ENCODE data around the gene CELF2.

- TF ChIP-seq CEBPB (IDR thresholded peaks at IDR 0.05; ENCODE audit: low read depth, low read length): no peak
- TF ChIP-seq MXI1 (IDR thresholded peaks at IDR 0.05; ENCODE audit: borderline replicate concordance, low read depth, low read length): no peak
- TF ChIP-seq, protein P1, sequence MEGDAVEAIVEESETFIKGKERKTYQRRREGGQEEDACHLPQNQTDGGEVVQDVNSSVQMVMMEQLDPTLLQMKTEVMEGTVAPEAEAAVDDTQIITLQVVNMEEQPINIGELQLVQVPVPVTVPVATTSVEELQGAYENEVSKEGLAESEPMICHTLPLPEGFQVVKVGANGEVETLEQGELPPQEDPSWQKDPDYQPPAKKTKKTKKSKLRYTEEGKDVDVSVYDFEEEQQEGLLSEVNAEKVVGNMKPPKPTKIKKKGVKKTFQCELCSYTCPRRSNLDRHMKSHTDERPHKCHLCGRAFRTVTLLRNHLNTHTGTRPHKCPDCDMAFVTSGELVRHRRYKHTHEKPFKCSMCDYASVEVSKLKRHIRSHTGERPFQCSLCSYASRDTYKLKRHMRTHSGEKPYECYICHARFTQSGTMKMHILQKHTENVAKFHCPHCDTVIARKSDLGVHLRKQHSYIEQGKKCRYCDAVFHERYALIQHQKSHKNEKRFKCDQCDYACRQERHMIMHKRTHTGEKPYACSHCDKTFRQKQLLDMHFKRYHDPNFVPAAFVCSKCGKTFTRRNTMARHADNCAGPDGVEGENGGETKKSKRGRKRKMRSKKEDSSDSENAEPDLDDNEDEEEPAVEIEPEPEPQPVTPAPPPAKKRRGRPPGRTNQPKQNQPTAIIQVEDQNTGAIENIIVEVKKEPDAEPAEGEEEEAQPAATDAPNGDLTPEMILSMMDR (conservative IDR thresholded peaks at IDR 0.05; ENCODE audit: low read depth, low read length): no peak
- TF ChIP-seq, protein P2, sequence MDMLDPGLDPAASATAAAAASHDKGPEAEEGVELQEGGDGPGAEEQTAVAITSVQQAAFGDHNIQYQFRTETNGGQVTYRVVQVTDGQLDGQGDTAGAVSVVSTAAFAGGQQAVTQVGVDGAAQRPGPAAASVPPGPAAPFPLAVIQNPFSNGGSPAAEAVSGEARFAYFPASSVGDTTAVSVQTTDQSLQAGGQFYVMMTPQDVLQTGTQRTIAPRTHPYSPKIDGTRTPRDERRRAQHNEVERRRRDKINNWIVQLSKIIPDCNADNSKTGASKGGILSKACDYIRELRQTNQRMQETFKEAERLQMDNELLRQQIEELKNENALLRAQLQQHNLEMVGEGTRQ (IDR thresholded peaks at IDR 0.05; ENCODE audit: low read depth, low read length): no peak
- TF ChIP-seq POLR2A (IDR thresholded peaks at IDR 0.05; ENCODE audit: low read depth, low read length): no peak
- TF ChIP-seq MAFK (IDR thresholded peaks at IDR 0.05; ENCODE audit: low read depth, low read length): no peak
- no peak for TF ChIP-seq RAD21 (IDR thresholded peaks at IDR 0.05; ENCODE audit: low read length)
- no peak for TF ChIP-seq CHD1 (IDR thresholded peaks at IDR 0.05; ENCODE audit: low read depth, low read length)
- TF ChIP-seq ELK1 (IDR thresholded peaks at IDR 0.05; ENCODE audit: borderline replicate concordance, low read depth, low read length): no peak
Observed at GRCh38 chr10:11373717-11374171, 356.1 kb downstream of the CELF2 start.
